Spinal cord (tissue), 10 donors: ENCODE measurements around the gene PREX1. TPM values are rescaled to one million over a fixed set of nuclear protein-coding genes. Genes with fewer than 3 reads are reported as not detected.

Source experiments
- DNase-seq, 6 donors: peaks; one replicate each; pipeline versions ENCODE4 v3.0.0 to v3.0.0-alpha.2; 2013 to 2015; ENCODE audit warnings: low spot score in 6 of 6, low read depth in 4 of 6
- H3K27ac ChIP-seq: one replicate; pipeline ENCODE4 v1.5.1; 2013; ENCODE audit warnings: low read depth, low read length, control low read depth
- H3K27me3 ChIP-seq: one replicate; pipeline ENCODE4 v1.6.1; 2013; ENCODE audit warnings: low read length; ENCODE audit not compliant: control insufficient read depth, insufficient read depth
- H3K36me3 ChIP-seq: one replicate; pipeline ENCODE4 v1.6.1; 2013; ENCODE audit warnings: low read length; ENCODE audit not compliant: control insufficient read depth, insufficient read depth
- H3K4me1 ChIP-seq: one replicate; pipeline ENCODE4 v1.6.1; 2013; ENCODE audit warnings: low read length; ENCODE audit not compliant: control insufficient read depth, insufficient read depth
- H3K4me3 ChIP-seq: one replicate; pipeline ENCODE4 v1.5.1; 2013; ENCODE audit warnings: low read depth, low read length, control low read depth
- H3K9me3 ChIP-seq: one replicate; pipeline ENCODE4 v1.6.1; 2013; ENCODE audit warnings: low read length; ENCODE audit not compliant: control insufficient read depth, insufficient read depth
- WGBS: methylation state at CpG from one replicate; pipeline ENCODE4 v1.1.5; 2013; ENCODE audit warnings: missing lambda C conversion rate; ENCODE audit not compliant: insufficient coverage; 5-methylcytosine and 5-hydroxymethylcytosine counted together
- polyA plus RNA-seq, 2 donors: library from polyadenylated mRNA; unstranded; fragments of 120-200 nt; gene quantifications; one replicate each; pipeline ENCODE4 v1.2.1, GENCODE V29; 2013; ENCODE audit not compliant: insufficient read length in 2 of 2
- total RNA-seq, 2 donors: library from RNA; depleted of rRNA in 1 of 2; stranded (reverse); fragments of 120-200 nt in 1 of 2; fragments of >200 nt in 1 of 2; gene quantifications; one replicate each; pipeline versions ENCODE4 v1.2.3 to v1.2.4, GENCODE V29; 2013 to 2014
- donor health status: healthy.

PREX1 gene
- total and polyA plus RNA-seq, 4 donors, result 46.7 to 99.1 (median 72.9) TPM

DNA sequence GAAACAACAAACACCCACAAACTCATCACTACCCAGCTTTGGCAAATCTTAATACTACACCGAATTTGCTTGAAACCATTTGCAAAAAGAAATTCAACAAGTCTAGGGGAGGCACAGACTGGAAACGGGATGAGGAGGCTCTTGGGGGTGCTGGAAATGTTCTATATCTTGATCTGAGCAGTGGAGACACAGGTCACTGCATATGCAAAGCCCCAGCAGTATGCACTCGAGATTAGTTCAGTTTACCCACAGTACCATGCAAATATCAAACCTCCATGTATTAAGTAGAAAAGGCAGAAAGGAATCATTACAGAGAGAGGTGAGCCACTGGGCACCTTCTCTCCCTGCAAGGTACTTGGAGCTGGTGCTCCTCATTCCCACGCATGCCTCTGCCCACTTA lies 75.9 kb downstream of the PREX1 start:
- DNase-seq, result no peak
- H3K27me3 ChIP-seq, result no peaks in the 10 kb centered on the region
- peaks cover 7% of the 10 kb centered on the region for H3K36me3 ChIP-seq
- no peaks in the 10 kb centered on the region for H3K9me3 ChIP-seq
- no CpG with 5 or more reads among the region's 4 CpGs for WGBS
- no peak overlapping the region for H3K4me3 ChIP-seq
- H3K4me1 ChIP-seq, result peaks cover 60% of the 10 kb centered on the region
- peak overlapping the region; percentile 36 for H3K27ac ChIP-seq

DNA sequence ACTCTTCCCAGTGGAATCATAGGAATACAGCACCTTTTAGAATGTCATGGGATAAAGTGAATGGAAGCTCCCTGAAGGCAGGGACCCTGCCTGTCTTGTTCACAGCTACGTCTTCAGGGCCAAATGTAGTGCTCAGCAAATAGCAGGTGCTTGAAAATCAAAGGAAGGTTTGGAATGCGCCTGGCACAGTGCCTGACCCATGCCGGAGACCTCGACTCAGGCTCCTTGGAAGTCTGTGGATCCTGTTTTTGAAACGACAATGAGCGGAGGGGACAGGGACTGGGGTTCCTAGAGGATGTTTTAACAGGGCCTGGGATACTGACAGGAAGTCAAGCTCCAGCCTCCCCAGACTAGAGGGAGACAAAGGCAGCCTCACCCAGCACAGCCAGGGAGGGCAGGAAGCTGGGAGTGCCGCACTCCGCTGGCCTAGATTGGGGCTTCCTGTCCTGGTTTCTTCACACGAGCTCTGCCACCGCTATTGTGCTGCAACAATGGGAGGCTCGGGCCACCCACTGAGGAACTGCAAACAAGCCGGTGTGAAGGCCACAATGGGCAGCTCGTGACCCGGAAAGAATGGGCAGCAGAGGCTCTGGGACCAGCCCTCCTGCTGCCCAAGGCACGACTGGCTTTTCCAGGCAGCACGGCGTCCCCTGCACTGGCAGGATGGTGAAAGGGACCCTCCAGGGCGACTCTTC lies 76.7 kb downstream of the PREX1 start:
- Histone ChIP-seq H3K36me3 (peaks cover 7% of the 10 kb centered on the region), H3K4me3 (no peak overlapping the region), H3K27me3 (no peaks in the 10 kb centered on the region), H3K4me1 (peaks cover 65% of the 10 kb centered on the region), H3K9me3 (no peaks in the 10 kb centered on the region), H3K27ac (peak overlapping the region; percentile 36)
- DNase-seq, result peak in 2 of 6 donors; percentile 64 to 67
- 21% methylated on average over 18 of the region's 18 CpGs for whole genome bisulfite sequencing

GRCh38 chr20:48750376-48750775 lies 77.4 kb downstream of the PREX1 start:
- Histone ChIP-seq H3K27ac (no peak overlapping the region), H3K36me3 (peaks cover 7% of the 10 kb centered on the region), H3K4me1 (peaks cover 67% of the 10 kb centered on the region), H3K27me3 (no peaks in the 10 kb centered on the region), H3K4me3 (no peak overlapping the region), H3K9me3 (no peaks in the 10 kb centered on the region)
- WGBS, result 100% methylated on average over 3 of the region's 3 CpGs
- no peak for DNase-seq

DNA sequence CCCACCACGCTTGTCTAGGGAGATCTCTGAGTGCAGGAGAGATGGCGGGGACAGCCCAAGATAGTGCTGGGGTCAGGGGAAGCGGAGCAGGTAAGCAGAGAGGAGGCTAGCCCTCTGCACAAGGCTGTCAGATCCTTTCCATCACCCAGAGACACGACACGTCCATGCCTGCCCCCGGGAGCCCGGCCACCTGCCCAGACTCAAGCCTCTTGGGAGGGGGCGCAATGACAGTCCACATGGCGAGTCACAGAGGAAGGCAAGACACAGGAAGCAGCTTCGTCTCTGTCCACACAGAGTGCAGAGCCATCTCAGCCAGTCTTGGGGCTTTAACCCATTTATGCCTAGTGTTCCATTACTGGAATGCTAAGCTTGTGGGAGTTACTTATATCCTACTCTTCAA lies 78.4 kb downstream of the PREX1 start:
- 58% methylated on average over 9 of the region's 10 CpGs for WGBS
- Histone ChIP-seq H3K36me3 (peaks cover 11% of the 10 kb centered on the region), H3K4me3 (no peak overlapping the region), H3K27ac (peak overlapping the region; percentile 78), H3K9me3 (no peaks in the 10 kb centered on the region), H3K27me3 (no peaks in the 10 kb centered on the region), H3K4me1 (peaks cover 63% of the 10 kb centered on the region)
- DNase-seq, result no peak

DNA sequence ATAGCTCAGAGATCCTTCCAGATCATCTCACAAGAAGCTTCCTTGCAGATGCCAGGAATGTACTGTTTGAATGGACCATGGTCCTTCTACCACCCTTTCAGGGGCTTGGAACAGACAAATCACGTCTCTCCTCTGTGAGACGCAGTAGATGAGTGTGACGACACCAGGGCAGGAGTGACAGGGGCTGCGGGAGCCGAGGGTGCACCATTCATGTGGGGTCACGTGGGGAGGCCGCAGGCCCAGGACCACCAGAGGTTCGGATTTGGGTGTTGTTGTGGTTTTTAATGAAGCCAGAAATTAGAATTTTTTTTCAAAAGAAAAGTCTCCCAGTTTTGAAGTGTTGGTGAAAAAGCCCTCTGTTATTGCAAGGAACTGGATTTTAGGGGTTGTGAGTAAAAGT lies 79.2 kb downstream of the PREX1 start:
- no peaks in the 10 kb centered on the region for H3K27me3 ChIP-seq
- no peaks in the 10 kb centered on the region for H3K9me3 ChIP-seq
- H3K36me3 ChIP-seq, result peaks cover 17% of the 10 kb centered on the region
- no peak overlapping the region for H3K4me3 ChIP-seq
- WGBS, result 64% methylated on average over 8 of the region's 8 CpGs
- peaks cover 59% of the 10 kb centered on the region for H3K4me1 ChIP-seq
- H3K27ac ChIP-seq, result peak overlapping the region; percentile 78
- no peak for DNase-seq

- 66% methylated on average over 13 of the region's 15 CpGs for WGBS
- H3K36me3 ChIP-seq, result peaks cover 23% of the 10 kb centered on the region
- peak overlapping the region; percentile 74 for H3K27ac ChIP-seq
- no peak for DNase-seq
- no peaks in the 10 kb centered on the region for H3K27me3 ChIP-seq
- H3K4me3 ChIP-seq, result no peak overlapping the region
- no peaks in the 10 kb centered on the region for H3K9me3 ChIP-seq
- peaks cover 55% of the 10 kb centered on the region for H3K4me1 ChIP-seq
These were observed 79.9 kb downstream of the PREX1 start for GRCh38 chr20:48747840-48748414.

- Histone ChIP-seq H3K9me3 (no peaks in the 10 kb centered on the region), H3K36me3 (peaks cover 39% of the 10 kb centered on the region), H3K4me1 (peaks cover 43% of the 10 kb centered on the region), H3K4me3 (no peak overlapping the region), H3K27me3 (no peaks in the 10 kb centered on the region), H3K27ac (no peak overlapping the region)
- WGBS, result no CpG with 5 or more reads among the region's 6 CpGs
- DNase-seq, result no peak
These were observed 82.5 kb downstream of the PREX1 start for GRCh38 chr20:48745330-48745729.

DNA sequence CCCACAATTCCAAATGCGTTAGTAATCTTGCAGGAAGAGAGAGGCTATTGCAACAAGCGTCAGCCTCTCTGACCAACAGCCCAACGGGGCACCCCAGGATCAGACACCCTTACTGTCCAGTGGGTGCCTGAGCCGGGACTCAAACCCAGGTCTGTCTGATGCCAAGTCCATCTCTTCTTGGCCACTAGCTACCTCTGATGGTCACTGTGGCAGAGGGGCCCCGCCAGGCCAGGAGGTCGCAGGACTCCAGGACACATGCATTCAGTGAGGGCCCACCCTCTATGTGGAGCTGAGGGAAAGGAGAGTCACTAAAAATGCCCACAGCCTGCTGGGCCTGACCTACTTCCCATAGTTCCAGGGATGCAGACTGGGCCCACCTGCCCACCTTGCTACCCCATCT lies 83.3 kb downstream of the PREX1 start:
- Histone ChIP-seq H3K27me3 (no peaks in the 10 kb centered on the region), H3K4me3 (no peak overlapping the region), H3K36me3 (peaks cover 39% of the 10 kb centered on the region), H3K4me1 (peaks cover 37% of the 10 kb centered on the region), H3K27ac (no peak overlapping the region), H3K9me3 (no peaks in the 10 kb centered on the region)
- DNase-seq, result no peak
- WGBS, result 94% methylated on average over 4 of the region's 6 CpGs

GRCh38 chr20:48743807-48744206 lies 84.0 kb downstream of the PREX1 start:
- no peak for DNase-seq
- no peak overlapping the region for H3K27ac ChIP-seq
- WGBS, result 72% methylated on average over 3 of the region's 5 CpGs

More at GRCh38 chr20:48743807-48744206, 84.0 kb downstream of the PREX1 start:
- Histone ChIP-seq H3K9me3 (no peaks in the 10 kb centered on the region), H3K4me3 (no peak overlapping the region), H3K36me3 (peaks cover 36% of the 10 kb centered on the region), H3K27me3 (no peaks in the 10 kb centered on the region), H3K4me1 (peaks cover 33% of the 10 kb centered on the region)
